ENCODE measurements around the gene SUV39H1. TPM values are rescaled to one million over a fixed set of nuclear protein-coding genes. Genes with fewer than 3 reads are reported as not detected.

The SUV39H1 gene
- total and polyA plus RNA-seq, 2 of the 8 experiments (the other 6 are each of a cell fraction or from before 2014, with no cell fraction given) = 14.8 to 27.8 TPM

- TF ChIP-seq TEAD4 (IDR thresholded peaks at IDR 0.05; ENCODE audit: low read depth, low read length) (no peak), BACH1 (IDR thresholded peaks at IDR 0.05; ENCODE audit: low read length) (no peak), NRF1 (IDR thresholded peaks at IDR 0.05; ENCODE audit: low read depth, low read length) (no peak), SP2 (IDR thresholded peaks at IDR 0.05; ENCODE audit: low read length) (no peak), RNF2 (IDR thresholded peaks at IDR 0.05; ENCODE audit: borderline replicate concordance, low read depth, low read length, missing control alignments, poor library complexity, severe bottlenecking) (no peak), SRF (IDR thresholded peaks at IDR 0.05; ENCODE audit: low read depth, low read length) (no peak), SAP30 (IDR thresholded peaks at IDR 0.05; ENCODE audit: insufficient read depth, insufficient replicate concordance, low read length) (no peak)
Measured at GRCh38 chrX:48688531-48689150, 7.9 kb upstream of the SUV39H1 start (continued).
